Stimulated activated CD8-positive, alpha-beta memory T cell treated with anti-CD3 and anti-CD28 coated beads, Interleukin-7, amount 100 ng/mL, for 1 hour (primary cell): ENCODE results near the gene CEP128.

ENCODE experiments used
- DNase-seq, 2 donors: peaks; one replicate each; pipeline ENCODE4 v3.0.0-alpha.2; 2020; ENCODE audit warnings: low read depth in 2 of 2

Gene CEP128

DNA sequence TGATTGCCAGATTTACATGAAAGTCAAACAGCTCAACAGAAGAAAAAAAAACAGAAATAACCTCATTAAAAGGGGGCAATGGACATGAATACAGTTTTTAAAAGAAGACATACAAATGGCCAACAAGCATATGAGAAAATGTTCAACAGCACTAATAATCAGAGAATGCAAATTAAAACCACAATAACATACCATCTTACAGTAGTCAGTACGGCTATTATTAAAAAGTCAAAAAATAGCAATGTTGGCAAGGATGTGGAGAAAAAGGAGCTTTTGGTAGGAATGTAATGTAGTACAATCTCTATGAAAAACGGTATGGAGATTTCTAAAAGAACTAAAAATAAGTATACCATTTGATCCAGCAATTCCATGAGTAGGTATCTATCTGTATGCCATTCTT is 272.1 kb downstream of the CEP128 start:
- no peak for DNase-seq

GRCh38 chr14:80664576-80664975 is 277.0 kb downstream of the CEP128 start:
- DNase-seq = no peak

DNA sequence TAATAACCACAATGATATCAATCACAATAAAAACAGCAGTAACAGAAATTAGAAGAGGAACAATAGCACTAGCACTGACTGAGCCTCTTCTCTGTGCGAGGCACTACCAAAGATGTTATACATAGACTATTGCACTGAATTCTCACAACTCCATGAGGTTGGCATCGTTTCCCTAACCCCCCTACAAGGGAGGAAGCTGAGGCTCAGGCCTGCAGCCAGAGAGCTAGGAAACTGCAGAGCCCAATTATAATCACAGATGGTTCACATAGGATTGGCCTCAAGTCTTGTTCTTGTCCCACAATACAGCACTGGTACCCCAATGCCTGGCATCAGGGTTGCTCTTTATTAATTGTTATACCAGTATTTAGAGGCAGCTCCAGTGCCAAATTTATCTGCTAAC is 278.0 kb downstream of the CEP128 start:
- no peak for DNase-seq

DNA sequence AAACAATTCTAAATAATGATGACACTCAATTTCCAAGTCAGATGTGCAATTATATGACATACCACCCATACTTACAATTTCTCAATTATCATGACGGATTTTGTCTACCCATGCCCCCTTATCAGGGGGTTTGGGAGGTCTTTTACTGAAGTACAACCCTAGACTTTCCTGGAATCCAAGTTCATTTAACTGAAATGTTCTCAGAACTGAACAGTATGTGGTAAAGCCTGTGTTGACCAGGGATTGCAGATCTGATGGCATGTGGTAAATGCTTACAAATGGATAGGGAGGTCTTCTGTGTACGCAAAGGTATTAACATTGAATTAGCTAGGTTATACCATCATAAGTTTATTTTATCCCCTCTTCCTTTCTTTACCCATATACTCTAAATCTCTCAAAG is 281.8 kb downstream of the CEP128 start:
- DNase-seq = no peak

DNA sequence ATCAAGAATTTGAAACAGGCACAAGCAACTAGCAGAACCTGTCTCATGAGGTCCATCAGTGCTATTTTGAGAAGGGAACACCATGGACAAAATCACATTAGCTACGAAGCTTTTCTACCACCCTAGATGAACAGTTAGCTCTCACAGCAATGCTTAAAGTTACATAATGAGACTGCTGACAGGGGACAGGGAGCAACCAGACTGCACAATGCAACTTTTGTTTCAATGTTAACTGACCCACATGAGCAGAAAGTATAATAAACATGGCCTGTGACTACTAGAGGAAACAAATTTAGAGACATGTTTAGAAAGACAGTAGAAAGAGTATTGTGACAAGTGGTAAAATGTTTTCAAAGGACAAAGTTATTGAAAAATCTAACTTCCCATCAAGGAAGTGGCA is 282.8 kb downstream of the CEP128 start:
- DNase-seq = no peak

DNA sequence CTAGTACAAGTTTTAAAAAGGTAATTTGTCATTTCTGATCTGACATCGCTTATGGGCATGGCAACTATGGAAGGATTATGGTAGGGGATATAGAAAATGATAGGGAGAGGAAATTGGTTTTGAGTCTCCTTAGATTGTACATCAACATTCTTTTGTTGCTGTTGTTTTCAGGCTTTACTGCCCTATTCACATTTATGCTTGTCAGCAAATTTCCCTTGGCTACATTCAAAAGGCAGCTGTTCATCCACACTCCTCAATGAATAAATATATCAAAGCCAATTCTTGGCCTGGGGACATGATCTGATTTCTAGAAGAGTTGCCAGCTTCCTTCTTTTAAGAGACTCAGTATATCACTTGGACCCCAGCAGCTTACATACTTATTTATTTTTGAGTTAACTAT is 283.4 kb downstream of the CEP128 start:
- no peak for DNase-seq

DNA sequence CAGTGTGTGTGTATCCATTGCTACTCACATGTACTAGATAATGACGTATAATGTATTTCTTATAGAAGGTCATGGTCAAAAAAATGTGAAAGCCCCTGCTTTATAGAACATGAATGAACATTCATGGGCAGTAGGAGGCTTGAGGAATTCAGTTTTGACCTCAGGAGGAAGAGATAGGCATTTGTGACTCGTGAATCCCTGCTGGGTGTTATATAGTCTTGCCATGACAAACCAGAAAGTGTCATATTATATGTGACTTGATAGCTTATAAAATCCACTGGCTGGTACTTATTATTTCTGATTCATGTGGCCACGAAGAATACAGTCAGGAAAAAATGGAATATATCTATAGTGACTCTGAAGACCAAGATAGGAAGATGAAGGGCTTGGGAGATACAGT is 287.6 kb downstream of the CEP128 start:
- DNase-seq = no peak

GRCh38 chr14:80645667-80646413 is 295.7 kb downstream of the CEP128 start:
- no peak for DNase-seq

DNA sequence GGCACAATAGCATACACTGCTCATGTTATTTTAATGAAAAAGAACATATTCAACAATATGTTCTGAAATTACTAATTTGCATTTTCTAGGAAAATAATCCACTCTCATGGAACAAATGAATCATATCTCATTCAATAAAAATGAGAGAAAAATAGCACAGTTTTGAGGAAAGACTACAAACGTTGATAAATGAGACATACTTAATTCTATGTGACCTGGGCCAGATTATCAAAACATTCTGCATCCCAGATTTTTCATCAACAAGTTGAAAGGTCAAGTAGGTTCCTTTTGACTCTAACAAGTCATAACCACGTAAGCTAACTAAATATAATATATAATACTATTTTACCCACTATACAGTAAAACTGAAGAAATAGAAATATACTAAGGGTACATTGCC is 296.7 kb downstream of the CEP128 start:
- DNase-seq = no peak

DNA sequence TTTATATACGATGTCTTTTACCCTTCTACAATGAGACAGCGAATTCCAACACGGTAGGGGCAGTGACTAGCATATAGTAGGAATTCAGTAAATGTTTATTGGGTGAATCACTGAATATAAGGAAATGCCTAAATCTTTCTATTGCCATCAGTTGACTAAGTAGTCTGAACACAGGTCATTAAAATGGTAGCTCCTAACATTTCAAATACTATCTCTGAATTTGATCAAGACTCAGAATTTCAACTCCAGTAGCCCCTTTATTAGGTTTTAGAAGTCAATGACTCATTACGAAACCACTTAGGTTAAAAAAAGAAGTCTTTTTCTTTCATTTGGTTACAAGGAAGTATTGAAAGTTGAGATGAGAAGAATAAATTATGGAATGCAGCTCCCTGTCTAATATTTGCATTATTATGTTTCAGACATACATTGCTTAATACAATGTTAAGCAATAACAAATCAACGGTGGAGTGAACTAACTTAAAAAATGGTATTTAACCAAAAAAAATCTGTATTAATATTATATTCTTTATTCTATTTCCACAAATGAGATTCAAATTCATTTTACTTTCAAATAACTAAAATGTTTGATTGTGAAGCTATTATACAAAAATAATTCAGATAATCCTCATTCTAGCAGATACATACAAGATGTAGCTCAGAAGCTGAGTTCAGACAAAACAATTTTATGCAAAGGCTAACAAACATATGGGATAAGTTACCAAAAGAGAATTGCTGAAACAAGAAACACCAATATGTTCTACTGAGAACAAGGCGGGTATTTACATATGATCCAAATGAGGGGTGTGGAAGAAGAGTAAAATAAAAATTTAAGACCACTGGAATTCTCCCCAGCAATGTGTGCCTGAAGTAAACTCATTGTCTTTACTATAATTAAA is 302.7 kb downstream of the CEP128 start:
- DNase-seq = no peak

- DNase-seq = no peak
Measured at GRCh38 chr14:80637756-80638619, 303.6 kb downstream of the CEP128 start.

DNA sequence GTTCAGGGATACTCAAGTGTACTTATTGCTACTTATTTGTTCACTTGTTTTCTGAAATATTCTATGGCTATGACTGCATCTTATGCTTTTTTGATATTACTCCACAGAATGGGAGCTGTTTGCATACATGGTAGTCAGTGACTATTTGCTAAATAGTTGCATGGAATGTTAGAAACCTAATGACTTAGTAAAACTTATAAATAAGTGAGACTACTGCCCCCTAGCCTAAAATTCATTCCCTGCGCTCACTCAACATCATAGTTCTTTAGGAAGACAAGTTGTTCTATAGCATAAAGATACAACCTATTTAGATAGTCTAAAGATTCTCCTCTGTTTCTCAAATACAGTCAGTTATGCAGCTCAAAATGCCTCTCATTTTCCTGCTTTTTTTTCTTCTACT is 305.5 kb downstream of the CEP128 start:
- DNase-seq = no peak

- DNase-seq = no peak
Measured at GRCh38 chr14:80634106-80634758, 307.3 kb downstream of the CEP128 start.

GRCh38 chr14:80629606-80630005 is 311.9 kb downstream of the CEP128 start:
- DNase-seq = no peak

DNA sequence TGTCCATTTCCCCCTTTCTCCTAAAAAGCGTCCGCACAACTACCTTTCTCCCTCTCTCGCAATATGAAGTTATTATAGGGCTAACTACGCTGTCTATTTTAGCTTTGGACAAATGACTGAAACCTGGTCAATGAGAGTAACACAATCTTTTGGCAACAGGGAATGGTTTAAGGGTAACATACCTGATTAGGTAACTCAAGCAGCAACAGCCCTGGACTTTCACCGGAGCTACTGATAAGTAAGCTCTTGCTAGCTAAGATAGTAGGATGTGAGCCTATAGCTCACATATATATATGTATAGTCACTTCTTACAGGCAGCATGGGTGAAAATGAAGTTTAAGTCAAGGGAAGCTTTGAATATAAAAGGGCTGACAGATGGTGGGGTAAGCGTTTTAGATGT is 313.0 kb downstream of the CEP128 start:
- DNase-seq = no peak

DNA sequence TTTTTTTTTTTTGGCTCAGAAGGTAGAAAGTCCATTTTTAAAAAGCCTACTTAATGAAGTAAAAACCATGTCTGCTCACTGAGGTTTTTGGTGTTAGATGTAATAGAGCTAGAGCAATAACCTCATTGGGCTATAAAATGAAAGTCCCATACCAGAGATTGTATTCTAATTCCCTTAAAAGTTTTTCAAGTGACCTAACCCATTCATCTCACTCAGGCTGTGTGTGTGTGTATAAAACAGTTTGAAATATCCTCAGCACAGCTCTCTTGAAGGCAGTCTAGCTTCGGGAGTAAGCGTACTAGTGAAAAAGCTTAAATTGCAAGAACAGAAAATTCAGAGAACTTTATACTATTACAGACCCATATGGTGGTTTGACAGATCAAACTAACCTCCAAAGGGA is 313.8 kb downstream of the CEP128 start:
- DNase-seq = no peak

- no peak for DNase-seq
Measured at GRCh38 chr14:80624581-80624980, 317.0 kb downstream of the CEP128 start.

GRCh38 chr14:80621701-80622100 is 319.8 kb downstream of the CEP128 start:
- DNase-seq = no peak

GRCh38 chr14:80620434-80620833 is 321.1 kb downstream of the CEP128 start:
- no peak for DNase-seq

DNA sequence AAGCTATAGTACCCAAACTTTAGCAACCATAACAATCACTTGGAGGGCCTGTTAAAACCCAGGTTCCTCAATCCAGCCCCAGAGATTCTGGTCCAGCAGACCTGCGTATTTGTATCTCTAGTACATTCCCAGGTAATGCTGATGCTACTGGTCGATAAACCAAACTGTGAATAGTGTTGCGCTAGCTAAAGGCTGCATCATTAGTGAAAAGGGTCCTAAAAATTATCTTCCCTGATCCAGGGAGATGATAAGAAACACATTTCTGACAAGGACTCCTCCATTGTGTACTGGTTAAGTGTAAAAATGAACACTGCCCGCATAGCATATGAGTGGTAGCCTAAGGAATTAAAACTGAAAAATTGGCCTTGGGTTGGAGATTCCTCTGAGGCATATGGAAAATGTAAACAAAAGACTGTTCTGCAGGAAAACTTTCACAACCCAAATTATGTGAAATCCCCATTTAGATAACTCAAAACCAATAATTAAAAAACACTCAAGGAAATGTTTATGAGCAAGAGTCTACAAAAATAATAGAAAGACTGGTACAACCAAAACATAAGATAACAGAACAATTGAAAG is 322.7 kb downstream of the CEP128 start:
- no peak for DNase-seq

DNA sequence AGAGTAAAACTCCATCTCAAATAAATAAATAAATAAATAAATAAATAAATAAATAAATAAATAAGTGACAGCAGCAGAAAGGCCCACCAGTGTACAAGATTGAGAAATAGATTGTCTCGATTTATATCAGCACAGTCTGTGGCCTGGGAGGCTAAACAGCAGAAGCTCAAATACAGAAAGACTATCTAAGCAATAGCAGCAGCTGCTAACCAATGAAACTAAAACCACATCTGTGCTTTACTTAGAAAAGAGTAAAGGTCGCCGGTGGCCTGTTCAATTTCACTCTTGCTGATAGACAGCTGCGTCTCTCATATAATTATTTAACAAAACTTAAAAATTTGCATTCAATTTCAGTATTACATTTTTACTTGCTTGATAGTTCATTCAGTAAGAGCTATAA is 325.7 kb downstream of the CEP128 start:
- no peak for DNase-seq
